GM18526 (cell line): ENCODE results near the gene PRKCB.

Experiments used
- POLR2A ChIP-seq: IDR thresholded peaks from 3 replicates; pipeline ENCODE4 v1.6.1; 2011; ENCODE audit not compliant: insufficient read length; ENCODE audit errors: extremely low read depth

The PRKCB gene

DNA sequence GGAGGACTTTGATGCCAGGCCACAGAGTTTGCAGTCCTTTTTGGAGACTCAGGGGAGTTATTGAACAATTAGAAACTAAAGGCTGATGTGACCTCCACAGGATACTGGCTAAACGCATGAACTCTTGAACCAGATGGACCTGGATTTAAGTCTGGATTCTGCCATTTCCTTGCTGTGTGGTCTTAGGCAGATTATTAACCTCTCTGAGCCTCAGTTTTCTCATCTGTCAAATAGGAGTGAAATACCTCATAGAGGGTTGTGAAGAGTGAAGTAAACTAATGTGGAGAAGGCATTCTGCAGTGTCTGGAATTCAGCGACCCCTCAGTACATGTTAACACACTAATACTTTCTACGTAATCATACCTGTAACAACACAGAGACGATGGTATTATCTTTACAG is 93.5 kb downstream of the PRKCB start:
- no peak for TF ChIP-seq POLR2A

GRCh38 chr16:23929856-23930255 is 94.1 kb downstream of the PRKCB start:
- TF ChIP-seq POLR2A, result no peak

DNA sequence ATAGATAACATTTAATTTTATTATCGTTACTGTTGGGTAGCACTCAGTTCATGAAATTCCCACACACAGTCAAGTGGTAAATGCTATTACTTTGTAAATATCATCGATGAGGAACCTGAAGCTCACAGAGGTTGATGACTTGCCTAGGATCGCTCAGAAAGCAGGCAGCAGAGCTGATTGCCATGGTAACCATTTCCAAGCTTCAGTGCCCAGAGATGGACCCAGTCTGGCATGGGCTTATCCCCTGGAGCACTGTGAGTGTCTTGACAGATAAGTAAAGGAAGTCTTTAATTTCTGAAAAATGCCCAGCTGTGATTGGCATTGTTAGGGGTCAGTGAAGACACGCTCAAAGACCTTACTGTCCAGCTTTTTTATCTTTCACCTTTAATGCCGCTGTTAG is 95.0 kb downstream of the PRKCB start:
- TF ChIP-seq POLR2A, result no peak

- TF ChIP-seq POLR2A, result no peak
Measured at GRCh38 chr16:23931199-23931598, 95.4 kb downstream of the PRKCB start.

DNA sequence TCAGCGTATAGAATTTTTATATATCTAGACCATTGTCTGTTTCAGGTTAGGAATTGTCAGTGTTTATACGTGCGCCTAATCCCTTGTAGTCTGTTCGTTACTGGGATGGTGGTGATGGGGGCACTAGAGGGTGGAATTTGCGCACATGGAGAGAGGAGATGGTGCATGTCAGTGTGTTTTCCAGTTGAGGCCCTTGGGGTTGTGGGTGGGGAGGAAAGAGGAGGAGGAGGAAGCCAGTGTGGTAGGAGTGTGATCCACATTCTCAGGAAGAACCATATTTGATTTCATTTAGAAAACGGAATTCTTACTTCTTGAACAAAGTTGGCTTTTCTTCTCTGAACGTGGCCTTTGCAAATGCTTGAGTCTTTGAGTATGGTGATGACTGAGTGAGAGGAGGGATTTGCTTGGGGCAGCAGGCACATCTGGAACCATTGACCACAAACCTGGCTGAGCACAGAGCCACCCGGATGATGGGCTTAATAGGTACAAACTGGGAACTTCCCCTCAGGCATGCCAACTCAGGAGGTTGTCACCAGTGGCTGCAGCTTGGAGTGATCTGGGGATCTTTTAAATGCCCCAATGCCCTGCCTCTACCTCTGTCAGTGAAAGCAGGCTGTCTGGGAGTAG is 98.9 kb downstream of the PRKCB start:
- no peak for TF ChIP-seq POLR2A

DNA sequence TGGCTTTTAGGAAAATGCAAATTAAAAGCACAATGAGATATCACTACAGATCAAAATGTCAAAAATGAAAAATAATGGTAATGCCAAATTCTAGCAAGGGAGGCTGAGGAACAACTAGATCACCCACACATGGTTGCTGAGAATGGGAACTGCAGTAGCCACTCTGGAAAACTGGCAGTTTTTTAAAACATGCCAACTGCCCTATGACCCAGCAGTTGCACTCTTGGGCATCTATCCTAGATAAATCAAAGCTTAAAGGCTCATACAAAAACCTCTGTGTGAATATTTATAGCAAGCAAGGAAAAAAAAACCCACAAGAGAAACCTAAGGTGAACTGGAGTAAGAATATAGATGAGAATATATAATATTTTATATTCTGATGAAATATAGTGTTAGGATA is 104.3 kb downstream of the PRKCB start:
- no peak for TF ChIP-seq POLR2A

GRCh38 chr16:23941025-23941424 is 105.2 kb downstream of the PRKCB start:
- no peak for TF ChIP-seq POLR2A

DNA sequence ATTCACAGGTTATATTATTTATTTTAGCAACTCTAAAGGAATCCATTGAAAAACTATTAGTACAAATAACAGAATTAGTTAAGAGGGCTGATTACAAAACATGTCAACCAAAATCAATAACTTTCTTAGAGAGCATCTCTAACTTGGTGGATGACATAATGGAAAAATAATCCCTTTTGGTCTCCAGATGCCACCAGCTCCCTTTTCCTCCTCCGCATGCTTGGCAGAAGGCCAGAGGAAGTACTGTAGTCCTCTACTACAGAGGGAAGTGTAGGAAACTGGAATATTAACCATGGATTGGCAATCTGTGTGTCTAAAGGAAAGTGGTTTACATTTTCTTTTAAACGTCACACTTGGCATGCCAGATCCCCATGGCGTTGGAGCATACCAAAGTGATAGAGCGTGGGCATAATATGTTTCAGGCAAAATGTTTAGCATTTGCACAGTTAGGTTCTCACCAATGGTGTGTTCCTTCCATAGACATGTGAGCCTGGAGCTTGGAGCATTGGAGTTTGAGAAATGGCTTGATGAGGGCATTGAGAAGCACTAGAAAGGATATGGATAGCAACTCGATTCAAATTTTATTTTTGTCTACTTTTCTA is 106.3 kb downstream of the PRKCB start:
- TF ChIP-seq POLR2A, result no peak

GRCh38 chr16:23943604-23944003 is 107.8 kb downstream of the PRKCB start:
- no peak for TF ChIP-seq POLR2A

DNA sequence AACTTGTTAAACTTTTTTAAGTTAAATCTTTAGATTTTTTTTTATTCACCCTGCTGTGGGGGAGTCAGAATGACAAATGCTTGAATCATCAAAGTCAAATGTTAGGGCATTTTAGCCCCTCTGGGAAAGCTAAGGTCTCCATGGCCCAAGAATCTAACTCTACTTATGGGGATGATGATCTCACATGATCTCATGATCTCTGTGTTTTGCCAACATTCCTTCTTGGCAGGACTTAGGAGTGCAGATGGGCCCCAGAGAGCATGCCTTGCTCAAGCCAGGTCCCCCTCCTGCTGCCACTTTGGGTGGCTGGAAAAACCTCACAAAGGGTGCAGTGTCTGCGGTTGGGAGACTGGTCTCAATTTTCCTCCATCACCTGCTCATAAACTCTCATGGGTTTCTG is 108.6 kb downstream of the PRKCB start:
- no peak for TF ChIP-seq POLR2A

DNA sequence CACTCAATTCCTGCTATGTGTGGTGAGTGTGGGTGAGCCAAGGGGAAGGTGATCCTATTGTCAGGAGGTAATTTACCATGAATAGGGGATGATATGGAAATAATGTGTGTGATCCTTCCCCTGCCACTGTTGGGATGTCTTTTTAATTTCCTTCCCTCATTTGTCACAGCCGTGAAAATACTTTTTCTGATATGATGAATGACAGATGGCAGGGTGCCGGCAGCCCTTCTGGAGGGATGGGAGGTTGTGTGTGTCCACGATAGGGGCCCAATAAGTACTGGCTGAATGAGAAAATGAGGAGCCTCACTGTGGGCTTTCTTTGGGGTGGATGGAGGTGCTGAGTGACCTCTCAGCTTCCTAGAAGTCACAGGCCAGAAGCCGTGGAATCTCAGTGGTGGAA is 109.5 kb downstream of the PRKCB start:
- no peak for TF ChIP-seq POLR2A

DNA sequence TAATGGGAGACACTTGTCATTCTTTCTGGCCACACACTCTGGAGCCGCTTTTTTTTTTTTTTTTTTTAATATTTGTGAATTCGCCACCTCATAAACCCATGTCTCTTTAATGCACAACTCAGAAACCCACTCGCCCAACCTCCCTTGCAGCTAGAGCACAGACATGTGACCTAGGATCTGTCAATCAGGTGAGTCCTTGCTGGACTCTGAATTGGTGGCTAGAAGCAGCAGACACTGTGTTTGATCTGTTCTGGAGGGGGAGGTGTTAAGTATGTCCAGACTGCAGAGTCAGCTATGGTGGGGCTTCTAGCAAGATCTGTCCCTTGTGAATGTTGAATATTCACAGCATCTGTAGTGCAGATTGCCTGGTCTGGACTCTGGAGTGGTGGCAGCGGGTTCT is 112.1 kb downstream of the PRKCB start:
- TF ChIP-seq POLR2A, result no peak

GRCh38 chr16:23948949-23949411 is 113.2 kb downstream of the PRKCB start:
- TF ChIP-seq POLR2A, result no peak

DNA sequence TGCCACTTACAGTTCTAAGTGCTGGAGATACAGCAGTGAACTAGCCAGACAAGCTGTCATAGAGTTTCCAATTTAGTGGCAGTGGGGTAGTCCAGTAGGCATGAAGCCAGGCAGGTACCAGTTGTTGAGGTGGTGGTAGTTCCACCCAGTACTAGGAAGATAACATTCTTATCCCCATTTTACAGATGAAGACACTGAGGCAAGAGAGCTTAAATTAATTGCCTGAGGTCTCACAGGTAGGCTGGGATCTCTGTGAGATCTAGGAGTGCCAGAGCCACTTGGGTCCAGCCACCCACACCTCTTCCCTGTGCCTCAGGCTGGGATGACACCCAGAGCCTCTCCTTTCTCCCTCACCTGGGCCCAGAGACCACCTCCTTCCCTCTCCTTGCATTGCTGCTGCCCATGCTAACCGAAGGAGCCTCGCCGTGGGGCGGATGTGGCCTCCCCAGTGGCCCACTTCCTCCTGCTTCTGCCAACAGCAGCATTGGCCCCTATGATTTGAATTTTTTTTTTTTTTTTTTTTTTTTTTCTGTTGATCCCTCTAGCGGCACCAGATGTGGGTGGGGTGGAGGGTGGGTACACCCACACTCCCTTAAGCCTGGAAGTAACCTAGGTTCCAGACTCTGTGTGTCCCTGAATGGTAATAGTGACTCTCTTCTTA is 114.0 kb downstream of the PRKCB start:
- TF ChIP-seq POLR2A, result no peak

GRCh38 chr16:23950291-23950894 is 114.6 kb downstream of the PRKCB start:
- TF ChIP-seq POLR2A, result no peak

- no peak for TF ChIP-seq POLR2A
Measured at GRCh38 chr16:23950898-23951297, 115.1 kb downstream of the PRKCB start.
